Measurements from ENCODE around the gene NECAB2. TPM values are rescaled to one million over a fixed set of nuclear protein-coding genes. Genes with fewer than 3 reads are reported as not detected.

NECAB2 gene
- total and polyA plus RNA-seq, 8 donors, result 0.46 to 11.2 (median 1.7) TPM; not detected in 3

DNA sequence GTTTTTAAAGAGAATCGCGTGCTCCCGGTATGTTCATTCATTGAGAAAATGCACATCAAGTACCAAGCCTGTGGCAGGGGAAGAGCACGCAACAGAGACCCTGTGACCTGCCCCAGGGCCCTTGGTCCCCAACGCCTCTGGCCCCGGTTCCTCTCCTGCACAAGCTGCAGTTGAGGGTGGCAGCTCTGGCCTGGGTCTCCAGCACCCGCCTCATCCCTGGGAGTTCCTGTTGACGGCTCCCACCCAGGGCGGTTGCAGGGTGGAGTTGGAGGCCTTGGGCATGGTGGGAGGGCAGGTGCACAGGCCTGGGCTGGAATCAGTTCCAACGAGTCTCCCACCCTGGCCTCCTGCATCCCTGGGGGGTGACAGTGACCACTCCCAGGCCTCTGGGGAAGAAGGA lies 5.0 kb downstream of the NECAB2 start:
- no peaks in the 10 kb centered on the region for H3K36me3 ChIP-seq
- H3K4me1 ChIP-seq, result peaks cover 0 to 8% (median 5%) of the 10 kb centered on the region in 4 donors
- peaks cover 0 to 3% (median under 1%) of the 10 kb centered on the region in 4 donors for H3K9me3 ChIP-seq
- H3K27me3 ChIP-seq, result peaks cover 0 to 33% (median 17%) of the 10 kb centered on the region in 3 donors
- intact Hi-C loops (cut with DNase I; ENCODE audit: low total_unique reads), result loop anchor here (10.0 kb wide), 2 partner anchors 72 to 222 kb away; partner anchors contain the start of genes ADAD2 and SLC38A8
- TF ChIP-seq EP300 (IDR thresholded peaks at IDR 0.05) (no peak), POLR2AphosphoS5 (IDR thresholded peaks at IDR 0.05) (no peak), POLR2A (IDR thresholded peaks at IDR 0.05) (no peak)
- TF ChIP-seq, protein P1, sequence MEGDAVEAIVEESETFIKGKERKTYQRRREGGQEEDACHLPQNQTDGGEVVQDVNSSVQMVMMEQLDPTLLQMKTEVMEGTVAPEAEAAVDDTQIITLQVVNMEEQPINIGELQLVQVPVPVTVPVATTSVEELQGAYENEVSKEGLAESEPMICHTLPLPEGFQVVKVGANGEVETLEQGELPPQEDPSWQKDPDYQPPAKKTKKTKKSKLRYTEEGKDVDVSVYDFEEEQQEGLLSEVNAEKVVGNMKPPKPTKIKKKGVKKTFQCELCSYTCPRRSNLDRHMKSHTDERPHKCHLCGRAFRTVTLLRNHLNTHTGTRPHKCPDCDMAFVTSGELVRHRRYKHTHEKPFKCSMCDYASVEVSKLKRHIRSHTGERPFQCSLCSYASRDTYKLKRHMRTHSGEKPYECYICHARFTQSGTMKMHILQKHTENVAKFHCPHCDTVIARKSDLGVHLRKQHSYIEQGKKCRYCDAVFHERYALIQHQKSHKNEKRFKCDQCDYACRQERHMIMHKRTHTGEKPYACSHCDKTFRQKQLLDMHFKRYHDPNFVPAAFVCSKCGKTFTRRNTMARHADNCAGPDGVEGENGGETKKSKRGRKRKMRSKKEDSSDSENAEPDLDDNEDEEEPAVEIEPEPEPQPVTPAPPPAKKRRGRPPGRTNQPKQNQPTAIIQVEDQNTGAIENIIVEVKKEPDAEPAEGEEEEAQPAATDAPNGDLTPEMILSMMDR (IDR thresholded peaks at IDR 0.05), result no peak
- WGBS, 5 donors, result 79 to 85% (median 82%) methylated on average over 9 to 10 of the region's 10 CpGs
- H3K27ac ChIP-seq, result no peak overlapping the region
- no peak overlapping the region for H3K4me3 ChIP-seq
- no peak for DNase-seq

GRCh38 chr16:83973581-83974385 lies 5.7 kb downstream of the NECAB2 start:
- Histone ChIP-seq H3K4me3 (no peak overlapping the region), H3K36me3 (no peaks in the 10 kb centered on the region), H3K9me3 (peaks cover 0 to 10% (median 8%) of the 10 kb centered on the region in 4 donors), H3K4me1 (peaks cover 0 to 5% (median 2%) of the 10 kb centered on the region in 4 donors), H3K27me3 (peaks cover 0 to 29% (median 14%) of the 10 kb centered on the region in 3 donors), H3K27ac (no peak overlapping the region)
- 78 to 85% (median 83%) methylated on average over 19 to 22 of the region's 22 CpGs for WGBS, 5 donors
- no peak for DNase-seq
- intact Hi-C loops (cut with DNase I; ENCODE audit: low total_unique reads), result loop anchor here (10.0 kb wide), 2 partner anchors 71 to 221 kb away; partner anchors contain the start of genes ADAD2 and SLC38A8
- no peak for TF ChIP-seq POLR2A (IDR thresholded peaks at IDR 0.05)

- Histone ChIP-seq H3K27ac (no peak overlapping the region), H3K9me3 (peaks cover 0 to 13% (median 12%) of the 10 kb centered on the region in 4 donors), H3K36me3 (no peaks in the 10 kb centered on the region), H3K4me1 (no peaks in the 10 kb centered on the region), H3K4me3 (no peak overlapping the region), H3K27me3 (peaks cover 0 to 22% (median 7%) of the 10 kb centered on the region in 3 donors)
- TF ChIP-seq, protein P1 (IDR thresholded peaks at IDR 0.05), result no peak
- TF ChIP-seq POLR2AphosphoS5 (IDR thresholded peaks at IDR 0.05) (no peak), EP300 (IDR thresholded peaks at IDR 0.05) (no peak), POLR2A (IDR thresholded peaks at IDR 0.05) (no peak)
- intact Hi-C loops (cut with DNase I; ENCODE audit: low total_unique reads), result loop anchor here (10.0 kb wide), 2 partner anchors 70 to 220 kb away; partner anchors contain the start of genes ADAD2 and SLC38A8
- 58 to 62% (median 61%) methylated on average over 7 of the region's 7 CpGs for WGBS, 5 donors
- DNase-seq, result no peak
These were observed 6.4 kb downstream of the NECAB2 start for GRCh38 chr16:83974475-83974874.

GRCh38 chr16:83975590-83976260 lies 7.7 kb downstream of the NECAB2 start:
- no peak for DNase-seq
- no peak overlapping the region for H3K27ac ChIP-seq
- intact Hi-C loops (cut with DNase I; ENCODE audit: low total_unique reads), result loop anchor here (10.0 kb wide), 2 partner anchors 69 to 219 kb away; partner anchors contain the start of genes ADAD2 and SLC38A8
- H3K4me3 ChIP-seq, result no peak overlapping the region
- peaks cover 0 to 10% (median 0%) of the 10 kb centered on the region in 3 donors for H3K27me3 ChIP-seq
- 74 to 81% (median 78%) methylated on average over 9 to 15 of the region's 15 CpGs for WGBS, 5 donors
- H3K4me1 ChIP-seq, result no peaks in the 10 kb centered on the region
- H3K36me3 ChIP-seq, result no peaks in the 10 kb centered on the region
- peaks cover 0 to 13% (median 12%) of the 10 kb centered on the region in 4 donors for H3K9me3 ChIP-seq
- no peak for TF ChIP-seq POLR2AphosphoS5 (IDR thresholded peaks at IDR 0.05)
- TF ChIP-seq EP300 (IDR thresholded peaks at IDR 0.05), result no peak

Measured in stomach (tissue), 9 donors.